Fibroblast of lung (primary cell): Measurements from ENCODE around the gene FMNL3.

ENCODE experiments used
- EZH2 ChIP-seq: IDR thresholded peaks from 2 replicates; pipeline ENCODE4 v1.5.1; 2012; ENCODE audit warnings: low read length, control low read depth, mild to moderate bottlenecking; ENCODE audit errors: missing control alignments
- TF ChIP-seq, protein P1 (sequence below), 2 donors: IDR thresholded peaks in 1 of 2; conservative IDR thresholded peaks in 1 of 2; 1 replicate in 1 of 2; 2 replicates in 1 of 2; pipeline ENCODE4 v1.5.1; 2011 to 2012; ENCODE audit warnings: low read length in 2 of 2, control low read depth in 1 of 2, inconsistent platforms in 1 of 2, low read depth in 1 of 2, mild to moderate bottlenecking in 1 of 2

DNA sequence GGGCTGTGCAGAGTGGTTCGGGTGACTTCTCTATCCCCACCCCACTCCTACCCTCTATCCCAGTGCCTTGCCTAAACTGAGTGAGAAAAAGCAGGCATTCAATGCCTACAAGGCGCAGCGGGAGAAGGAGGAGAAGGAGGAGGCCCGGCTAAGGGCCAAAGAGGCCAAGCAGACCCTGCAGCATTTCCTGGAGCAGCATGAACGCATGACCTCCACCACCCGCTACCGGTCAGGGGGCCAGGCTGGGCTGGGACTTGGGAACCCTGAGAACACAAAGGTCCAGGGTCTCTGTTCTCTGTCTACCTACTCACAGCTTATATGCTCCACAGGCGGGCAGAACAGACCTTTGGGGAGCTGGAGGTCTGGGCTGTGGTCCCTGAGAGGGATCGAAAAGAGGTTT, 72.2 kb downstream of the FMNL3 start:
- TF ChIP-seq, protein P1, sequence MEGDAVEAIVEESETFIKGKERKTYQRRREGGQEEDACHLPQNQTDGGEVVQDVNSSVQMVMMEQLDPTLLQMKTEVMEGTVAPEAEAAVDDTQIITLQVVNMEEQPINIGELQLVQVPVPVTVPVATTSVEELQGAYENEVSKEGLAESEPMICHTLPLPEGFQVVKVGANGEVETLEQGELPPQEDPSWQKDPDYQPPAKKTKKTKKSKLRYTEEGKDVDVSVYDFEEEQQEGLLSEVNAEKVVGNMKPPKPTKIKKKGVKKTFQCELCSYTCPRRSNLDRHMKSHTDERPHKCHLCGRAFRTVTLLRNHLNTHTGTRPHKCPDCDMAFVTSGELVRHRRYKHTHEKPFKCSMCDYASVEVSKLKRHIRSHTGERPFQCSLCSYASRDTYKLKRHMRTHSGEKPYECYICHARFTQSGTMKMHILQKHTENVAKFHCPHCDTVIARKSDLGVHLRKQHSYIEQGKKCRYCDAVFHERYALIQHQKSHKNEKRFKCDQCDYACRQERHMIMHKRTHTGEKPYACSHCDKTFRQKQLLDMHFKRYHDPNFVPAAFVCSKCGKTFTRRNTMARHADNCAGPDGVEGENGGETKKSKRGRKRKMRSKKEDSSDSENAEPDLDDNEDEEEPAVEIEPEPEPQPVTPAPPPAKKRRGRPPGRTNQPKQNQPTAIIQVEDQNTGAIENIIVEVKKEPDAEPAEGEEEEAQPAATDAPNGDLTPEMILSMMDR (conservative IDR thresholded peaks at IDR 0.05 in 1 of 2, IDR thresholded peaks at IDR 0.05 in 1 of 2; ENCODE audit: low read depth in 1 of 2, low read length in 2 of 2) = no peak
- no peak for TF ChIP-seq EZH2
